A549 (cell line): ENCODE data around the gene FAM174B. TPM values are rescaled to one million over a fixed set of nuclear protein-coding genes. Genes with fewer than 3 reads are reported as not detected.

ENCODE experiments used
- polyA plus RNA-seq, 4 experiments: library from polyadenylated mRNA; depleted of rRNA in 3 of 4; stranded (reverse); fragments of >200 nt; fragmentation: RNase III in 1 of 4; extraction: RNeasy Plus Mini Kit Qiagen cat#74134 plus additional on column Dnase treatment in 1 of 4; gene quantifications; 2 replicates in 3 of 4; 3 replicates in 1 of 4; pipeline ENCODE4 v1.2.3, GENCODE V29; 2011 to 2017

Gene FAM174B
- polyA plus RNA-seq, 2 of the 4 experiments (the other 2 are of a cell fraction): 4.6 to 13.9 TPM

Other genes with a start within 250 kb of the FAM174B start
- gene CHD2, start 244.5 kb upstream of the FAM174B start, polyA plus RNA-seq (2011; rRNA removed): 68.2 and 88.1 TPM in 2 replicates
- gene CHD2, start 244.5 kb upstream of the FAM174B start, polyA plus RNA-seq (2017; fragmentation: RNase III; extraction: RNeasy Plus Mini Kit Qiagen cat#74134 plus additional on column Dnase treatment): 29.5 to 30.2 TPM (median 29.5 TPM) in 3 replicates